Measurements from ENCODE around the gene PADI1.

GRCh38 chr1:17193222-17194132 lies 11.5 kb upstream of the PADI1 start:
- TF ChIP-seq, protein P1, sequence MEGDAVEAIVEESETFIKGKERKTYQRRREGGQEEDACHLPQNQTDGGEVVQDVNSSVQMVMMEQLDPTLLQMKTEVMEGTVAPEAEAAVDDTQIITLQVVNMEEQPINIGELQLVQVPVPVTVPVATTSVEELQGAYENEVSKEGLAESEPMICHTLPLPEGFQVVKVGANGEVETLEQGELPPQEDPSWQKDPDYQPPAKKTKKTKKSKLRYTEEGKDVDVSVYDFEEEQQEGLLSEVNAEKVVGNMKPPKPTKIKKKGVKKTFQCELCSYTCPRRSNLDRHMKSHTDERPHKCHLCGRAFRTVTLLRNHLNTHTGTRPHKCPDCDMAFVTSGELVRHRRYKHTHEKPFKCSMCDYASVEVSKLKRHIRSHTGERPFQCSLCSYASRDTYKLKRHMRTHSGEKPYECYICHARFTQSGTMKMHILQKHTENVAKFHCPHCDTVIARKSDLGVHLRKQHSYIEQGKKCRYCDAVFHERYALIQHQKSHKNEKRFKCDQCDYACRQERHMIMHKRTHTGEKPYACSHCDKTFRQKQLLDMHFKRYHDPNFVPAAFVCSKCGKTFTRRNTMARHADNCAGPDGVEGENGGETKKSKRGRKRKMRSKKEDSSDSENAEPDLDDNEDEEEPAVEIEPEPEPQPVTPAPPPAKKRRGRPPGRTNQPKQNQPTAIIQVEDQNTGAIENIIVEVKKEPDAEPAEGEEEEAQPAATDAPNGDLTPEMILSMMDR (conservative IDR thresholded peaks at IDR 0.05 in 1 of 2, IDR thresholded peaks at IDR 0.05 in 1 of 2; ENCODE audit: extremely low read depth in 1 of 2, insufficient read depth in 1 of 2, low read depth in 1 of 2, low read length in 2 of 2): no peak
- TF ChIP-seq EZH2 (IDR thresholded peaks at IDR 0.05; ENCODE audit: borderline replicate concordance, low read length): no peak

Data from mammary epithelial cell (primary cell).